NOMO-1 (cell line): ENCODE data around the gene TSC22D3.

ENCODE experiments used
- DNase-seq, 2 experiments: peaks; one replicate each; lab custom pipeline; 2025; ENCODE audit not compliant: unreplicated experiment in 2 of 2; lab: John Stamatoyannopoulos, UW

The TSC22D3 gene

DNA sequence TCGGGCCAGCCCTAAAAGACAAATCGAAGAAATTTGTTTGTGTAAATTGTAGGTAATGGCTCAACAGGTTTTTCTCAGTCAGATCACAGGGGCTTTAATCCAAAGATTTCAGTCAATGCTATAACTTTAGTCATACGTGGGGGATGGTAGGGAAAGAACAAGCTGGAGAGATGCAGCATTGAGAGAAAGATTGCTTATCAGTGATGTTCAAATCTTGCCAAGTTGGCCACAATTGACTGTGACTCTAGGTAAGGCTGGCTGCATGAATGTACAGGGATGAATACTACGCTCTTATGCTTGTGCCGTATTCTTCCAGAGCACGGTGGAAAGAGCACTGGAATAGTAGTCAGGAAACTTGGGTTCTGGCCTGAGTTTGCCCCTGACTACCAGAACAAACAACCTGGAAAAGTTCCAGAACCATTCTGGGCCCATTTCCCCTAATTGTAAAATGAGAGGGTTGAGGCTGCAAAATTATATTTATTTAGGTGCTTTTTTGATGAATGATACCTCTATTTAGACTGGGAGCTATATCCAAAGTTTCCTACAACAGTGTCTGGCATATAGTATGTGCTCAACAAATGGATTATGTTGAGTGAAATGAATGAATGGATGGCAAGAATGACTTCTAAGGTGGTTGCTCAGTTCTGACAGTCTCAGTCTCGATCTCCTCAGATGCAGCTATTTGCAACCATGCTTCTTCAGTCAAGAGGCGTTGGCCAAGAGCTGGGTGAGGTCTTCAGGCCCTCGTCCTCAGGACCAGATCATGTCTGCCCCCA is 44.4 kb downstream of the TSC22D3 start:
- no peak for DNase-seq

DNA sequence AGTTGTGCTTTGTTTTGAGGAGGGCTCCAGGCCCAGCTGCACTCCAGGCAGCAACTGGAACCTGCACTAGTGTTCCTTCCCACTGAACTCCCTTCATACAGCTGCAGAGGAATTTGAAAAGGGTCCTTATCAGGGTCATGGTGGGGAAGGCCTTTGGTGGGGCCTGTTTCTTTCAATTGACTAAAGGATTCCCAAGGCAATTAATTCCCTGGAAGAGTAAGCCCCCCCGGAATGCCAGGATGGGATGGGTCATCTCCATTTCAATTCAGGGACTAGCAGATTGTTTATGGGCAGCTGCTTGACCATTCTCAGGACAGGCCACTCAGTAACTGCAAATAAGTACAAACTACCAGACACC is 45.3 kb downstream of the TSC22D3 start:
- DNase-seq = no peak

DNA sequence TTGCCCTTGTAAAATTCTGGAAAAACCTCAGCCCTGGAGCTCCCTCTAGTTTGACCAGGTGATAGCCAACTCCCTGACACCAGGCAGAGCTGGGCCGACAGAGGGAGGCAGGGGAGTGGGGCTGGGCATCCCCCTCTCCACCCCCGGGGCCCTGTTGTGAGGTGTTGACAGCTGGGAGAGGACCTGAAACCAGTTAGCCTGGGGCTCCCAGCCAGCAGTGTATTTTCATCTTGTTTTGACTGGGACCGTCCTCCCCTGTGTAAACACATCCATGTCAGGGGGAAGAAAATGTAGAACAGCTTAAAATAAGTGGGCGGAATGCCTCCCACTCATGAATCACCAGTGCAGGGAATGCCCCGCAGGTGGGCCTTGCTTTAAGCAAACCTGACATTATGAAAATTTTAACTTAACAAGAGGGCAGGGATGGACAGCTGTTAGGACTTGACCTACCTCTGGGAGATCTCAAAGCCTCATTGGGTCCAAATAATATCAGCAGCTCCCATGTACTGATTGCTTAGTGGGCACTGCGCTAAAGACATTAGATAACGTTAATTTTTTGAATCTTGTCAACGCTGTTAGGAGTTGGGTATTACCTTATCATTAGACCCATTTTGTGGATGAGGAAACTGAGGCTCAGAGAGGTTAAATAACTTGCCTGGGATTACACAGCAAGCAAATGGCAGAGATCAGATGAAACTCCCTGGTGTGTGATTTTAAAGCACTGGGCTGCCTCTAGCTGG is 45.9 kb downstream of the TSC22D3 start:
- DNase-seq = no peak

DNA sequence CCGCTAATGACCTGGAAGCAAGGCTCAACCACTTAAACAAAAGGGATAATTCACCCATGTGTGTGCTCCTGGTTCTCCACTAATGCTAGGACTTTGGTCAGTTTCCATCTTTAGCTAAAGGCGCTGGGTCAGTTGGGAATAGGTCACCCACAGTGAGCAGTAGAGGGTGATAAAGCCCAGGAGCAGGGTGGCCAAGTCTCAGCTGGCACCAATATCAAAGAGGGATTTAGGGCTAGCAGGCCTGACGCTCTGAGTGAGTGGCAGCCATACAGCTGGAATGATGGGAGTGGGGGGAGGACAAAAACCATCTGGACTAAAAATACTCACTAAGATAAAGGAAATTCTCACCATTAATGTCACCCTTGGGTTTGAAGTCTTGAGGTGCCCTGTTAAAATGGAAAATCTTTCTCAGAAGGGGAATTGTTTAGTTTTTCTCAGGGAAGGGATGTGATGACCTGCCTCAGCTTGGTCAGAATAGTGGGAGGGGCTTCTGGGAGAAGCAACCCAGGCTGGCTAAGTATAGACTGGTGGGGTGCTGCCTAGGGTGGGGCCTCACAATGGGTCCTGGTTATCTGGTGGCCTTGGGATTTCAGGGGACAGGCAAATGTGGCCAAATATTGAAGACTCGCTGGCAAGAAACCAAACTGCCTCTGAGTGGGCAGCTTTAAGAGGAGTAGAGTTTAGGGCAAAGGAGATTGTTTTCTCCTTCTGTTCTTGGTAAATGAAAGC is 47.1 kb downstream of the TSC22D3 start:
- no peak for DNase-seq

DNA sequence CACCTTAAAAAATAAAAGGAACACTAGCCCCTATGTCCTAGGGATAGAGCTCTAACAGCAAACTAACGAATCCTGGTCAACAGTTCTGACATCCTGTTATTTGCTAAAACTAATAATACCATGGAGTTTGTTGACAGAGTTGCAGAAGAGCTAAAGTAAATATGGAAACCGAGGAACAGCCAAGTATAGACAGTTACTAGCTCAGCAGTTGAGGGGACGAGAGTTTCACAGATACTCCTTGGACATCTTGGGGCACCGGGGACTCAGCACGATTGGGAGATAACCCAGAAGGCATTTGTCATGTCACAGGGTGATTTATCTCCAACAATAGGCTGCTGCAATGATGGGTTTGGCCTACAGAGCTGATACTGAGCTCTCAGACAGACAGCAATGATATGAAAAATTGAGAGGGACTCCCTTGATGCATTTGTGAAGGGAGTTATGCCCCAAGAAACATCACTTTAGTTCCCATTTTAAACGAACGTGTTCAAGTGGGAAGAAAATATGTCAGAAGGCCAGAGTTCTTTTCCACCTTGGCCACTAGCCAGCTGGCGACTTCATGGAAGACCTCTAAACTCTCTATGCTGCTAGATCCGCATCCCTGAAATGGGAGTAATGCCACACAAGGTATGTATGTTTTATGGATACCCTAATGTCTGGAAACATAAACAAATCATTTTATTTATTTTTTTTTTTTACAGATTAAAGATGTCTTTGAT is 48.6 kb downstream of the TSC22D3 start:
- no peak for DNase-seq

DNA sequence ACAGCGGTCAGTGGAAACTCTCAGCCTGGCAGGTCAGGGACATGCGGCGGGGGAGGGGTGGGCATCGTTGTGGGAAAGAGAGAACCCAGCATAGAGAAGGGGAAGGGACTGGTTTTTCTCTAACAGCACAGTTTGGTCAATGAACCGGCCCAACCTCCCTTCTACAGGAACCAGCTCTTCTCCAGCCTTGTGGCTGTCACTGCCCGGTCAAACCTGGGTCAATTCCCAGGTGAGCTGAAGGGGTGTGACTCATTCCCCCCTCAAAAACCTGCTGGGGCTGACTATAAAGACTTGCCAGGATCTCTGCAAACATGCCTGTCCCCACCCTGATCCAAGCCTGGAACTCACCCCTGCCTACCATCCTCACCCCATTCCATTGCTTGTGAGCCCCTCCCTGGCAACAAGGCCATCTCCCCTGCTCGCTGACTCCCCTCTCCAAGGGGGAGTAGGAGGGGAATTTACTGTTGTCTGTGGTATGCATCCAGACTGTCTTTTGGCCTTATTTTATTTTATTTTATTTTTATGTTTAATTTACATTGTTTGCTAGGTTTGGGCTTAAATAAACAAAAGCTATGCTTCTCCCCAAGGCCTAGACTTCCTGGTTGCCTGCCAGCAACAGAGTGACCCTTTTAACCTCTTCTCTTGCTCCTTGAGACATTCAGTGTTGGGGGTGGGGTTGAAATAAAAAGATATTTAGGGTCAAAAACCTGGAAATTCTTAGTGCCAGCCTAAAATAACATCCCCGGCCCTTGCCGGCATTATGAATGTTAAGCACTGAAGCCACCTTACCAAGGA is 49.6 kb downstream of the TSC22D3 start:
- DNase-seq = no peak

DNA sequence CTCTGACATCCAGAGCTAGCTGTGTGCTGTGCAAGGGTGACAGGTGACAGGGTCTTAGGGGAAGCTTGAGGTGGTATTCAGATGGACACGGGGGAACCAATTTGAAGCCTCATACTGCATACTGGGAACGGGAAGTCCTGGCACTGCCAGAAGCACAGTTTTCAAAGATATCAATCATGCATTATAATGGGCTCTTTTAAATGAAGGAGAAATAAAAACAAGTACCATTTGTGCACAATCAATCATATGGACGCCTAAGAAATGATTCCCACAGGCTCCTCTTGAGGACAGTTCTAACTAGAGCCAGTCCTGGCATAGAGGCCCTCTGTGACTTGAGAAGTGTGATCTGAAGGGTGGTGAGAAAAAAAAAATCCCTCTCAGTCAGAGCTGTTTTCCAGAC is 50.9 kb downstream of the TSC22D3 start:
- DNase-seq = no peak

DNA sequence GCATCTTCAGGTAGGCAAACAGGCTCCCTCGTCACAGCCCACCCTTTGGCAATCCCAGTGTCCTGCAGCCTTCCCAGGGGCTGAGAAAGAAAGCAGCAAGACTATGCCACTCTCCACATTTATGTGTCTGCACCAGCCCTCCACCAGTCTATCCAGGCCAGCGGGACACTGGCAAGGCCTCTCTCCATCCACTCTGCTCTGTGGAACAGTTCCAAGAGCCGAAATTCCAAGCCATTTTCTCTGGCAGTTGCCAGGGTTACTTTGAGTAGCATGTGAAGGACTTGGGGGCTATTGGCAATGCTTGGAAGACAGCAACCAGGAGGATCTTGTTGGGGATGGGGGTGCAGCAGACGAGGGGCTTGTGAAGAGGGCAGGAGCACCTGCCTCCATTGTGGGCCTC is 52.1 kb downstream of the TSC22D3 start:
- DNase-seq = no peak

DNA sequence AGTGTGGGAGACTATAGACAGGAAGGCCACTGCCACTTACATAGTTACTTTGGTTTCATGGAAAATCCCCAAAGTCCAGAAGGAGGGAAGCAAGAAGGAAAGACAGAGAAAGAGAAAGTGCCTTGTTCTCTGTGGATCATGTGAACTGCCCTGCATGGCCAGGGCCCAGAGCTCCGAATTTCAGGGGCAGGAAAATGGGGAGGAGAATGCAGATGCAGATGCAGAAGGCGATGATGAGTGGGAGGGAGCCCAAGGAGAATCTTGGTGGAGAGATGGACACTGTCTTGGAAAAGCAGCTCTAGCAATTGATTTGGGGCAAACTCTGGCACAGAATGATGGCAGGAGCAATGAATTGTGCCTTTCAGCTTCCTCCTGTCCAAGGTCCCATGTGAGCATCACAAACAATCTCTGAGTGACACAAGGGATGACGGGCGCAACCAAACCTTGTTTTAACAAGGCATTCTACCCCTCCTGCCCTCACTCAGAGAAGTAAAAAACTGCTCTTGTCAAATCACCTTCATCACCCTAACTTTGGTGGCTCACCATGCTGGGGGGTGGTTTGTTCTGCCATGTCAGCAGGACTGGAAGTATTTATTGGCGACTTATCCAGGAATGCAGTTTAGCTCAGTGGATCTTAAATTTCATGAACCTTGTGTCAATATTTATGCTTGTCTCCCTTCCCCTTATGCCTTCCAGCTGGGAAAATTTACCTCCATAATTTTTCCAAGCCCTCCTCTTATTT is 53.5 kb downstream of the TSC22D3 start:
- DNase-seq = no peak

DNA sequence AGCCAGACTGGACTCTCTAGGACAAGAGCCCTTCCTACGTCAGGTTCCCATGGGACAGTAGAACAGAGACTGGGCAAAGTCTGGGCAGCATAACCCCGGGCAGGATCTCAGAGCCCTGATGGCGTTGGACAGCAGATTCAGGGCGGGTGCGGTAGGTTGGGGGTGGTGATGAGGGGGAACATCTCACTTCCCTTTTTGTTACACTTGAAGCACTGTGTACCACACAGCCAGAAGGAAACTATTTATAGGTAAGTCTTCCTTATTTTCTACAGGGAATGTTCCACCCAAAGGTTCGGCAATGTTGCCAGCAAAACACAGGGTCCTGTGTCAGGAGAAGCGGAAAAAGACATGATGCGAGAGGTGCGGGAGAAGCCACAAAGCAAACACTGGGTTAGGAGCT is 54.3 kb downstream of the TSC22D3 start:
- peak; percentile 60 to 62 for DNase-seq

DNA sequence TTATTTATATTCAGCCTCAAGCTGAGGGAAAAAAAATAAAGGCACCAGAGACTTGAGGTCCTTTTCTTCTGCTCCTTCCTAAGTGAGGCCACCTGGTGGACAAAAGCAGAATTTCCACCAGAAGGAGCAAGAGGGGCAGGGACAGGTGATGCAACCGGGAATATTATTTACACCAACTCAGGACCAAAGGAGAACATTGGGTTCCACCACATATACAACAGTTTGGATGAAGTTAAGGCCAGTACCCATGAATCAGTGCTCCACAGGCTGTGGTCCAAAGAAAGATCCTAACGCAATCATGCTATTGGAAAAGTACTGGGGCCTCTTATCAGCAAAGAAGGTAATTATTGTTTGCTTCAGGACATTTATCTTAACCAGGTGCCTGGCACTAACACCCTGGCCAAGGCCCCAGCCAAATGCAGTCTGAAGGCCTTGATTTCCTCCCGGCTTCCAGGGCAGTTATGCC is 57.4 kb downstream of the TSC22D3 start:
- peak; percentile 20 to 59 for DNase-seq

DNA sequence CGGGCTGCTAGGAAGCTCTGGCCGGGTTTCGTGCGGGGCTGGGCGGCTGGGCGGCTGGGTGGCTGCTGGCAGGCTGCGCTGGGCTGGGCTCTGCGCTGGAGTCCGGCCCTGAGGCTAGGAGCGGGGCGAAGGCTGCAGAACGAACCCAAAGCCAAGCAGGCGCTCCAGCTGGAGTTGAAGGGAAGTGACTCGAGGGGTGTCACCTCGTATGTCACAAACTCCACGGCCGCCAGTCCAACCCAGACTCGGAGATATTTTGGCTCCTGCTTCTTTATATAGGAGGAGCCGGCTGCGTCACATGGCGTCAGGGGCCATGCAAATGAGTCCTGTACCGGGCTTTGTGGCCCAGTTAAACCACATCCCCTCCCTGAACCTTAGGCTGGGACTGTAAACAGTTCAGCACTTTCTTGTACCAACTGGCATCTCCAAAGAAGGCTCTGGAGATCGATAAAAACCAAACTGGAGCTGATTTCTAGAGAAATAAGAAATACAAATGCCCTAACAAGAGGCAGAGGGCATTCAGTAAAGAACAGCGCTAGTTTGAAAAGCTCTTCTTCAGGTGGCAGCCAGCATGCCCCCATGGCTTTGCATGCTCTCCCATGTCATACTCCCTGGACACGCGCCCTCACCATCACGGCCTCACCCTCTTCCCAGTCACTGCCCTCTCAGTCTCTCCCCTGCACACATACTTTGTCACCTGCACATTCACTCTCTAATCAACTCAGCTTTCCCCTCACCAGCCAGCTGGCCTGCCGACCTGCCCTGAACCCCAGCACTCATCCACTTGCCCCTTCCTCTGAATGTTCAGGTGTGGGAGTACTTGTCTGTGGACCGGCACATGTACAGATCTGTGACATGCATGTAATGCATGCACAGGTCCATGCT is 58.5 kb downstream of the TSC22D3 start:
- DNase-seq = peak; percentile 73 to 81

DNA sequence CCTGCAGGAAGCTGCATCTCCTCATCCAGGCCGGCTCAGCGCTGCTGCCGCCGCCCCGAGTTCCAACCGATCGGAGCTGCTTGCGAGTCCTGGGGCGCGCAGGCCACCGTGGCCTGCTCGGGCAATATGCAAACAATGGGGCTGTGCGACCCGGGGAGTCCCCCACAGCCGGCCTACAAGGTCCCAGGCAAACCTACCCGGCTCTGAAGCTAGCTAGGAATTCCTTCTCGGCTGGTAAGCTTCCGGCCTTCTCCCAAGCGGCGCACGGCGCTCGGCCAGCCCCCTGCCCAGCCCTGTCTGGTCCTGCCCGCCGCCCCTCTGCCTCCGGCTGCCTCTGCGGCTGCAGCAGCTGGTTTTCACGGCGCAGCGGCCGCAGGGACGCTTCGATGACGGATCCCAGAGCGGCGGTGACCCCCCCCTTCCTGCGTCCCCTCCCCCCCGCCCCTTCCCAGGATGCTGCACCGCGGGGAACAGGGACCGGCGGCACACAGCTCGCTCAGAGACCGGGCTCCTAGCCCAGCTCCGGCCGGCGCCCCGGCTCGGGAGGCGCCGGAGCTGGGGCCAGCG is 59.4 kb downstream of the TSC22D3 start:
- no peak for DNase-seq

DNA sequence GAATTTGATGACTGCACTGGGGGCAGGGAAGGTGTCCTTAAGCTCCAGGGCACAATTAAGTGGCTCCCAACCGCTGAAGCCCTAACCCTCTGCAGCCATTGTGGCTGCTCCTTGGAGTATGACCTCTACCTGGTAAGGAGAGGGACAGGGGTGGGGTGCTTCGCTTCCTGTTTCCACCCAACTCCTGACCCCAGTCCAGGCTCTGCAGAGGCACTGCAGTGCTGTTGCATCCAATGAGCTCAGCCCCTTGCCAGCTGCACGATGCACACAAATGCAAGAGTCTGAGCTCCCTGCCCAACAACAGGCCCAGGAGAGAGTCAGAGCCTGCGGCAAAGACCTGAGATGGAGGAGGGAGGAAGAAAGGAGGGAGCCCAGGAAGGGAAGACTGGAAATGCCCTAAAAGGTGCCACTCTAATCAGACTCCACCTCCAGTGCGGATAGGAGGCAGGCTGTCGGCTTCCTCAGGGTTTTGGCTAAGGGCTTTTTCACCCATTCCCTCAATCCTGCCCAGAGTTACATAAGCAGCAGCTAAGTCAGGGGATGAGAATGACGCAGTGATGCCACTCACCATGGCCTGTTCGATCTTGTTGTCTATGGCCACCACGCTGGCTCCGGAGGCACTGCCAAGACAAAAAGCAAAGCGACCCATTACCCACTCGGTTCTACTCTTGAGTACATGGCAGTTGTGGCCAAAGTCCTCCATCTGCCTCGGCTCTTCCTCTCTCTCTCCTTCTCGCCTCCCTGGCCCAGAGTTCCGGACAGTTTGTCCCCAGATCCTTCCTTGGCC is 60.1 kb downstream of the TSC22D3 start:
- no peak for DNase-seq

DNA sequence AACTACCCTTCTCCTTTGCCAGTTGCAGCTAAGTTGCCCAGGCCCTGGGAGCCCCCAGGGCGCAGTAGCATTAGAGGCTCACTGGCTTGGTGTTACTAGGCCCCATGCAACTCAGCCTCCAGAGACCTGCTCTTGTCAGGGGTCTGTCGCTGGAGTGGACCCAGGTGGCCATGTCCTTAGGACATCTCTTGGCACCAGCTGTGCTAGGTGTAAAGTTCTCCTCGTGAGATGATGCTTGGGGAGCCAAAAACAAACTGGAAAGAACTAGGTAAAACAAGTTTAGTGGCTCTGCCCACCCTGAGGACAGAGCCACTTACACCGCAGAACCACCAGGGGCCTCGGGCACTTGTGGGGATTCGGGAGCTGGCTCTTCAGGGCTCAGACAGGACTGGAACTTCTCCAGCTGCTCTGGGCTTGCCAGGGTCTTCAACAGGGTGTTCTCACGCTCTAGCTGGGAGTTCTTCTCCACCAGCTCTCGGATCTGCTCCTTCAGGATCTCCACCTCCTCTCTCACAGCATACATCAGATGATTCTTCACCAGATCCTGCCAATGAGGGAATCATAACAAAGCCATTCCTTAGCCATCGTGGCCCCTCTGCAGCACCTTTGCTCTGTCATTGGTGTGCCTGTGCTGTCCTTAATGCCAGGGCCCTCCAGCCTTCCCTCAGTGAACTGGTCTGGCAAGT is 61.2 kb downstream of the TSC22D3 start:
- DNase-seq = no peak

DNA sequence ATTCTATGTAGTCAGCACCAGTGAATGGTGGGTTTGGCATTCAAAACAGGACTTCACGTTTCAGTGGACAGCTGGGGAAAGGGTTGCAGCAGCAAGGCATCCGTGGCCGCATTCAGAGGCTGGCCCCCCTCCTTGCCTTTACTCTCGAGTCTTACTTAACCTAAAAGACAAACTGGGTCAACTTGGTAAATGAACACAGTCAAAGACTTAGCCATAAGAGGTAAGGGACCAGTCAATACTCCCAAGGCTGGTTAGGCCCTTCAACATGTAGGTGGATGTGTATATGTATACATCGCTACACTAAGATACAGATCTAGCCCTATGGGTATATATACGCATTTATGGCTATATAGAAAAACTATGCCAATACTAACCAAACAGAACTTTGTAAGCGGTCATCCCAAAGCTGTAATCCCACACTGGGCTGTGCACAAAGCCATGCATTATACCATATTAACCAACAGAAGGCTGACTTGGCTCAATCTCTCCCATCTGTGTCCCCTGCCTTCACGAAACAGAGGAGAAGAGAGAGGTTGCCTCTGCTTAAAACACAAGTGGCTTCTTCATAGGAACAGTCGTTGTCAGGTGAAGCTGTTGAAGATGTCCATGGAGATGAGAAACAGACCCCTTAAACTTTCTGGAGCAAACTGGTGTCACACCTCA is 61.9 kb downstream of the TSC22D3 start:
- no peak for DNase-seq
